ENCODE data around the gene NKX2-8. TPM values are rescaled to one million over a fixed set of nuclear protein-coding genes. Genes with fewer than 3 reads are reported as not detected.

The NKX2-8 gene
- not detected in 2 replicates for total RNA-seq

- peak; percentile 77 for DNase-seq (ENCODE audit: insufficient read length, low spot score, missing footprints)
- H3K4me1 ChIP-seq (ENCODE audit: insufficient read depth, low read length): no peaks in the 10 kb centered on the region
- H2AFZ ChIP-seq (ENCODE audit: low read length): peak within 1 kb of the TSS; percentile 67
- no peaks in the 10 kb centered on the region for H4K20me1 ChIP-seq (ENCODE audit: insufficient read depth, low read length)
- peak within 1 kb of the TSS; percentile 63 for H3K4me2 ChIP-seq (ENCODE audit: insufficient read depth, low read length)
- peak within 1 kb of the TSS; percentile 48 for H3K4me3 ChIP-seq (ENCODE audit: insufficient read depth, low read length)
- no peaks in the 10 kb centered on the region for H3K79me2 ChIP-seq (ENCODE audit: insufficient read depth, low read length)
- no peaks in the 10 kb centered on the region for H3K36me3 ChIP-seq (ENCODE audit: insufficient read depth, low read length)
- no peaks in the 10 kb centered on the region for H3K9me3 ChIP-seq (ENCODE audit: low read depth, low read length)
- TF ChIP-seq CTCF (IDR thresholded peaks at IDR 0.05; ENCODE audit: extremely low read depth, low read depth, low read length): no peak
- peaks cover 65% of the 10 kb centered on the region for H3K27me3 ChIP-seq (ENCODE audit: insufficient read depth, low read length)
- no peak within 1 kb of the TSS for H3K27ac ChIP-seq (ENCODE audit: low read depth, low read length)
Observed at GRCh38 chr14:36582011-36582873, at the start of gene NKX2-8. TSS of gene NKX2-8 (minus strand) at chr14:36582614. CDS start at chr14:36582389, 225 bp downstream.

GRCh38 chr14:36627981-36628380, 45.6 kb upstream of the NKX2-8 start:
- no peak overlapping the region for H2AFZ ChIP-seq (ENCODE audit: low read length)
- no peak overlapping the region for H3K4me2 ChIP-seq (ENCODE audit: insufficient read depth, low read length)
- DNase-seq (ENCODE audit: insufficient read length, low spot score, missing footprints): no peak
- TF ChIP-seq CTCF (IDR thresholded peaks at IDR 0.05; ENCODE audit: extremely low read depth, low read depth, low read length): no peak
- no peaks in the 10 kb centered on the region for H3K79me2 ChIP-seq (ENCODE audit: insufficient read depth, low read length)
- H3K4me3 ChIP-seq (ENCODE audit: insufficient read depth, low read length): no peak overlapping the region
- H3K27ac ChIP-seq (ENCODE audit: low read depth, low read length): no peak overlapping the region
- no peaks in the 10 kb centered on the region for H3K9me3 ChIP-seq (ENCODE audit: low read depth, low read length)
- no peaks in the 10 kb centered on the region for H3K36me3 ChIP-seq (ENCODE audit: insufficient read depth, low read length)
- H3K4me1 ChIP-seq (ENCODE audit: insufficient read depth, low read length): no peaks in the 10 kb centered on the region
- no peaks in the 10 kb centered on the region for H4K20me1 ChIP-seq (ENCODE audit: insufficient read depth, low read length)
- H3K27me3 ChIP-seq (ENCODE audit: insufficient read depth, low read length): no peaks in the 10 kb centered on the region

GRCh38 chr14:36626151-36626550, 43.7 kb upstream of the NKX2-8 start:
- Histone ChIP-seq H3K4me3 (ENCODE audit: insufficient read depth, low read length) (no peak overlapping the region), H3K27ac (ENCODE audit: low read depth, low read length) (no peak overlapping the region), H3K27me3 (ENCODE audit: insufficient read depth, low read length) (no peaks in the 10 kb centered on the region), H3K9me3 (ENCODE audit: low read depth, low read length) (no peaks in the 10 kb centered on the region), H3K36me3 (ENCODE audit: insufficient read depth, low read length) (no peaks in the 10 kb centered on the region), H2AFZ (ENCODE audit: low read length) (peak overlapping the region; percentile 68), H3K4me1 (ENCODE audit: insufficient read depth, low read length) (no peaks in the 10 kb centered on the region), H3K4me2 (ENCODE audit: insufficient read depth, low read length) (no peak overlapping the region), H3K79me2 (ENCODE audit: insufficient read depth, low read length) (no peaks in the 10 kb centered on the region), H4K20me1 (ENCODE audit: insufficient read depth, low read length) (no peaks in the 10 kb centered on the region)
- no peak for DNase-seq (ENCODE audit: insufficient read length, low spot score, missing footprints)
- no peak for TF ChIP-seq CTCF (IDR thresholded peaks at IDR 0.05; ENCODE audit: extremely low read depth, low read depth, low read length)

GRCh38 chr14:36625436-36625835, 43.0 kb upstream of the NKX2-8 start:
- Histone ChIP-seq H3K27me3 (ENCODE audit: insufficient read depth, low read length) (no peaks in the 10 kb centered on the region), H2AFZ (ENCODE audit: low read length) (peak overlapping the region; percentile 62), H3K4me1 (ENCODE audit: insufficient read depth, low read length) (no peaks in the 10 kb centered on the region), H3K79me2 (ENCODE audit: insufficient read depth, low read length) (no peaks in the 10 kb centered on the region), H3K27ac (ENCODE audit: low read depth, low read length) (no peak overlapping the region), H3K4me2 (ENCODE audit: insufficient read depth, low read length) (no peak overlapping the region), H3K36me3 (ENCODE audit: insufficient read depth, low read length) (no peaks in the 10 kb centered on the region), H3K4me3 (ENCODE audit: insufficient read depth, low read length) (no peak overlapping the region), H3K9me3 (ENCODE audit: low read depth, low read length) (no peaks in the 10 kb centered on the region), H4K20me1 (ENCODE audit: insufficient read depth, low read length) (no peaks in the 10 kb centered on the region)
- DNase-seq (ENCODE audit: insufficient read length, low spot score, missing footprints): no peak
- TF ChIP-seq CTCF (IDR thresholded peaks at IDR 0.05; ENCODE audit: extremely low read depth, low read depth, low read length): no peak
